GM18868 (cell line): Measurements from ENCODE around the gene BAHD1.

Source experiments
- ATAC-seq: cut with Tn5 transposase; IDR thresholded peaks from one replicate; pipeline ENCODE4 v1.9.1; 2021; ENCODE audit warnings: mild to moderate bottlenecking, moderate library complexity; ENCODE audit not compliant: unreplicated experiment

The BAHD1 gene

DNA sequence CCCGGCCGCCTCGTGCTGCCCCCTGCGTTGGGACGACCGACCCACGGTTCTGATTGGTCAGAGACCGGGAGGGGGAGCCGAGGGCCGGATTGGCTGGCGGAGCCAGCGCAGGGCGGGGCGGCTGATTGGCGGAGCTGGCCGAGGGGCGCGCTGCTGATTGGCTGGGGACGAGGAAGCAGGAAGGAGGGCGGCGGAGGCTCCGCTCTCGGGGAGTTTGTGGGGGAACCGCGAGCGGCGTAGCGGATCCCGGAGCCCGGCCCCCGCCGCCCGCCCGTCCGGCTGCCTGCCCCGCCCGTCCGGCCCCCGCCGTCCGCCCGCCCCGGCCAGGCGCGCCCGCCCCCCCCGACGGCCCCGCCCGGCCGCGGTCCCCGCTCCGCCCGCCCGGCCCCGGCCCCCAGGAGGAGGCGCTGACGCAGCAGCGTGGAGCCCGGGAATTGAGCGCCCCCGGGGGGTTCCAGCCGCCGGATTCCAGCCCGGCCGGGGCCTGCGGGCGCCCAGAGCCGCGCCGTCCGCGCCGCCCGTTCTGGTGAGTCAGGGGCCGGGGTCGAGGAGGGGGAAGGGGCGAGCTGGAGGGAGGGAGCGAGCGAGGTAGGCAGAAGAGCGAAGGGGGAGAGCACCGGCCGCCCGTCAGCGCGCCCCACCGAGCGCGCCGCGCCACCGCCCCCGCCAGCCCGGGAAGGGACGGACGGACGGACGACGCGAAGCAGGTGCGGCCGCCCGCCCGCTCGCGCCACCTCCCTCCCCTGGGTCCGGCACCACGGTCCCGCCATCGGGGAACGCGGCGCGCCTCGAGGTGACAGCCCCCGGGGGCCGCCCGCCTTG lies at the start of gene BAHD1:
Gene BAHD1, plus strand, starts transcription at position 211 of the 822 bp plus-strand sequence. CDS start 17,512 bp downstream, outside the sequence.
- peak; percentile 91 for ATAC-seq

DNA sequence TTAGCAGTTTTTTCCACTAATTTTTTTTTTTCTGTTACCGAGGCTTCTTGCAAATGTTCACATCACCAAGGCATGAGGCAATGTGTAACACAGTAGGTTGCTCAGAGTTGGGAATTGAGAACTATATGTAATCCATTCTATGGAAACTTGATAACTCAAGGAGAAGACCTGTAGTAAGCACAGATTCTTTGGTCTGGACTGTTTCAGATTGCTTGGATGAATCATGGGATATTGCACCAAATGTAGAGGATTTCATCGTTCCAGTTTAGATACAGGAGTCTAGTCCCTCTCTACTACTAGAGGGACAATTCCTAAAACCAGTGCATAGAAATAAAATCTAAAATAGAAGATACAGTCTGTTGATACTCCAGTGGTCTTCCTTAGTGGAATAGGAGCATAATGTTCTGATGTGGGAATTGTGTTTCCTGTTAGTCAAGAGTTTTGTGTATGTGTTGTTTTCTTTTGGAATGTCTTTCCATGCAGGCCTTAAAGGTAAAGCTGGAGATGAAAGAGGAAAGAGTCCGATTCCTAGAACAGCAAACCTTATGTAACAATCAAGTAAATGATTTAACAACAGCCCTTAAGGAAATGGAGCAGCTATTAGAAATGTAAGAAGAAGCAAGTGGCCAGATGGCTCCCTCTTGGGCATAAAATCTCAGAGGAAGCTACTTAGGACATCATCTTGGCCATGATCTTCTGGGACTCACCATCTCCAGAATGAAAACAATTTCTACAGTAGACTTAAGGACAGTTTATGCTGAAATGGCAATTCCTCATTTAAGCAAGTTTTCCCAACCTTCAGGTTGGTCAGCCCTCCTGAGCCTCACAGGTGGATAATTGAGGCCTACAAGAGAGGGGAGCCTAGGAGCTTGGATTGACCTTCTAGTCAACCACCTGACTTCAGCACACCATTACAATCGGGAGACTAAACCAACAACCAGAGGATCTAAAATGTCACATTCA lies 47.5 kb upstream of the BAHD1 start:
- no peak for ATAC-seq

DNA sequence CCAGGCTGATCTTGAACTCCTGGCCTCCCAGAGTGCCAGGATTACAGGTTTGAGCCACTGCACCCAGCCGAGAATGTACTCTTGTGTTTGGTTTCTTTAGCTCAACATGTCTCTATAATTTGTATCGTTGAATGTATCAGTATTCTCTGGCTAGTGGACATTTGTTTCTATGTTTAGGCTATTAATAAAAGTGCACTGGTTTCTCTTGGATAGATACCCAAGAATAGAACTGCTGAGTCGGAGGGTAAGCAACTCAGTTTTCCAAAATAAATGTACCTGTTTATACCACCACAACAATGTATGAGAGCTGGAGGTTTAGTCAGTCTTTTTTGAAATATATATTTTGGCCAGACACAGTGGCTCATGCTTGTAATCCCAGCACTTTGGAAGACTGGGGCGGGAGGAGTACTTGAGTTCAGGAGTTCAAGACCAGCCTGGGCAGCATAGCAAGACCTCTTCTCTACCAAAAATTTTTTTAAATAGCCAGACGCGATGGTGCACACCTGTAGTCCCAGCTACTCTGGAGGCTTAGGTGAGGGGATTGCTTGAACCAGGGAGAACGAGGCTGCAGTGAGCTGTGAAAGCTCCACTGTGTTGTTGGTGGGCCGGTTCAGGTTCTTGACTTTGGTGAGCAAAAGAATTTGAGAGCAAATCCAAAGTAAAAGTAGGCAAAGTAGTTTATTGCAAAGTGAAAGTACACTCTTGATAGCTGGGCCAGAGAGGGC lies 42.9 kb upstream of the BAHD1 start:
- ATAC-seq: no peak

DNA sequence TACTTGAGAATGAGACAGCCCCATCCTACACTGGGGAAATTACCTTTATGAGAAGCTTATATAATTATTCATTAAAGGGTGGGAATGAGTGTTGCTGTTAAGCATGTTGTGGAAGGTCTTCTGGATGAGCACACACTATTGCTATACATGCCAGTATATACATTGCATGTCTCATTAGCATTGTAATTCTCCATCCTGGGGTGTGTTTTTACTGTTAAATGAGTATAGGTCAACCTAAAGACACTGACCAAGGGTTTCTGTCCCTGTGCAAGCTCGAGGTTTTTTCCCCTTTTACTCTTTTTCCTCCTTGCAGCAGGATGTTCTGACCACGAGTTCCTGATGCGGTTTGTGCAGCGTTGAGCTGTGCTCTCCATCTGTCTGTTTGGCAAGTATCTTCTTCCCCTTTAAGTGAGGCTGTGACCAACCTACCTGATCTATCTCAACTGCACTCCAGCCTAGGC lies 42.3 kb upstream of the BAHD1 start:
- ATAC-seq: peak; percentile 70

DNA sequence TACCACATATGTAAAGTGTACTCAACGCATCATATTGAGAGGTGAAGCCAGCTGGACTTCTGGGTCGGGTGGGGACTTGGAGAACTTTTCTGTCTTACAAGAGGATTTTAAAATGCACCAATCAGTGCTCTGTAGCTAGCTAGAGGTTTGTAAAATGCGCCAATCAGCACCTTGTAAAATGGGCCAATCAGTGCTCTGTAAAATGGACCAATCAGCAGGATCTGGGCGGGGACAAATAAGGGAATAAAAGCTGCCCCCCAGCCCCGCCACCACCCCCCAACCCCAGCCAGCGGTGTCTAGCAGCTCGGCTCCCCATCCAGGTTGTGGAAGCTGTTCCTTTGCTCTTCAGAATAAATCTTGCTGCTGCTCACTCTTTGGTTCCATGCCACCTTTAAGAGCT lies 41.4 kb upstream of the BAHD1 start:
- ATAC-seq: no peak

DNA sequence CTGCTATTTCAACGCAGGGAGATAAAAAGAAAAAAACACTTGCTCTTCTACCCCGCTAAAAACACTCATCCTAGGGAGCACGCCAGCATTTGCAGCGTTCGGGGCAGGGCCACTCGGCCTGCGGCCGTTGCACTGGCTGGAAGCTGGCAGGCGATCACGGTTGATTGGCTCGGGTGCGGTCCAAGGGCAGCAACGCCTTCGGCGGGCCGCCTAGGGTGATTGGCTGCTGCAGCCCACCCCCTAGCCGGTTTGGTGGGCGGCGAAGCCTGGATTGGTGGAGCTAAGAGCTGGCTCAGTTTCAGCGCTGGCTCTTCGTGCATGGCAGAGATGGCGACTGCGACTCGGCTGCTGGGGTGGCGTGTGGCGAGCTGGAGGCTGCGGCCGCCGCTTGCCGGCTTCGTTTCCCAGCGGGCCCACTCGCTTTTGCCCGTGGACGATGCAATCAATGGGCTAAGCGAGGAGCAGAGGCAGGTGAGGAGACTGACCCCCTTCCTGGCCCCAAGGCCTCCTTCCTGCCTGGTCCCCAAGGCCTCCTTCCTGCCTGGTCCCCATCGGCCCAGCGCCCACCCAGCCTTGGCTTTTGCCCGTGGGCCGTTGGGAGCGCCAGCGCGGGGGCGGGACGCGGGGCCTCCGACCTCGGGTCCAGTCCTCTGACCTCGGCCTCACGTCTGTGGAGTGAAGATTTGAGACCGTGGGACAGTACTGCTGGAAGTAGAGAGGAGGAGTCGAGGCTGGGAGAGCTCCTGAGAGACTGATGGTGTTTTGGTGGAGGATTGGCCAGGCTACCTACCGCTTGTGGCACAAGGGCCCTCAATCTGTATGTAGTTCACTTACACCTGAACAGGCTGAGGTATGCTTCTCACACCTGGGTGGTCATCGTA lies 35.0 kb upstream of the BAHD1 start, which contains the start of gene IVD:
Gene IVD, plus strand, starts transcription at position 295 of the 881 bp plus-strand sequence. Its CDS starts 33 bp downstream, at position 328.
- peak; percentile 90 for ATAC-seq

DNA sequence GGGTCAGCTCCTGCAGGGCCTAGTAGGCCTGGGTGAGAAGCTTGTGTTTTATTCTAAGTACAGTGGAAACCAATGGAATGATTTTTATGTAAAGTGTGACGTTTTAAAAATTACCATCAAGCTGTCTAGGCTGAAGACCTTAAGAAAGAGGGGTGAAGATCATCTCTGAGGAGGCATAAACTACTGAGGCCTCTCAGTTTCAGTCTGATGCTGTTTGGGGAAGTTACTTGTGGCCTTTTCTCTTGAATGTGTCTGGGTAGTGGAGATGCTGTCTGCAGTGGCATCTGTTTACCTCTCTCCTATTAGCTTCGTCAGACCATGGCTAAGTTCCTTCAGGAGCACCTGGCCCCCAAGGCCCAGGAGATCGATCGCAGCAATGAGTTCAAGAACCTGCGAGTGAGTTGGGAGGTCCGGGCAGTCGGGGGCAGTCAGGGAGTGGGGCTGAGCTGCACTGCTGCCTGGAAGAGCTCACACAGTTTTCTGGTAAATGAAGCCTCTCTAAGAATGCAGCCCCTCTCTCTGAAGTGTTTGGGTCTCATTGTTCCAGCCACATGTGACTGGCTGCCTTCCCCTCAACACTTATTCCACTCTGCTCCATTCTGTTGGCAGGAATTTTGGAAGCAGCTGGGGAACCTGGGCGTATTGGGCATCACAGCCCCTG lies 33.3 kb upstream of the BAHD1 start:
- peak; percentile 37 for ATAC-seq

DNA sequence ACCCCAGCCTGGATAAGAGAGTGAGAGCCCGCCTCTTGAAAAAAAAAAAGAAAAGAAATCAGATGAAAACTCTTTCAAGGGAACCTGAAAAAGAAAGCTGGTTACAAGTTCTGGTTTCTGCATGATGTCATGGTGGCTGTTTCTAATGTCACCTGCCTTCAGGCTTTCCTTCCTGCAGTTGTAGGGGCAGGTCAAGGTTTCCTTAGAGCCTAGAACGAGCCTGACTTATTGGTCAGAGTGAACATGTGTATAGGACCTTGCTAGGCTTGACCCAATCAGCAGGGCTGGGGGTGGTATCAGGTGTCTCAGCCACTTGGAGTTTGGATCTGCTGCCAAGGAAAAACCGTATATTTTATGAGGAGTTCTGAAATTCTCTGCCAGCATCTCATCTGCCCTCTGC lies 31.4 kb upstream of the BAHD1 start:
- ATAC-seq: no peak

DNA sequence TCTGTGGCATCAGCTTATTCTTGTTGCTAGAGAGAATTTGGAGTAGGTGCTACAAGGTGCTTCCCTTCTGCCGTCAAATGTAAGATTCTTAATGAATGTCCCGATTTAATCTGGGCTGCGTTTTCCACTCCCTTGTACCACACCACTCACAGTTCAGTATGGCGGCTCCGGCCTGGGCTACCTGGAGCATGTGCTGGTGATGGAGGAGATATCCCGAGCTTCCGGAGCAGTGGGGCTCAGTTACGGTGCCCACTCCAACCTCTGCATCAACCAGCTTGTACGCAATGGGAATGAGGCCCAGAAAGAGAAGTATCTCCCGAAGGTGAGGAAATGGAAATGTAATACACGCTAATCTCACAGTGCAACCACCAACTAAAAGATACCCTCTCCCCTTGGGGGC lies 30.3 kb upstream of the BAHD1 start:
- no peak for ATAC-seq

DNA sequence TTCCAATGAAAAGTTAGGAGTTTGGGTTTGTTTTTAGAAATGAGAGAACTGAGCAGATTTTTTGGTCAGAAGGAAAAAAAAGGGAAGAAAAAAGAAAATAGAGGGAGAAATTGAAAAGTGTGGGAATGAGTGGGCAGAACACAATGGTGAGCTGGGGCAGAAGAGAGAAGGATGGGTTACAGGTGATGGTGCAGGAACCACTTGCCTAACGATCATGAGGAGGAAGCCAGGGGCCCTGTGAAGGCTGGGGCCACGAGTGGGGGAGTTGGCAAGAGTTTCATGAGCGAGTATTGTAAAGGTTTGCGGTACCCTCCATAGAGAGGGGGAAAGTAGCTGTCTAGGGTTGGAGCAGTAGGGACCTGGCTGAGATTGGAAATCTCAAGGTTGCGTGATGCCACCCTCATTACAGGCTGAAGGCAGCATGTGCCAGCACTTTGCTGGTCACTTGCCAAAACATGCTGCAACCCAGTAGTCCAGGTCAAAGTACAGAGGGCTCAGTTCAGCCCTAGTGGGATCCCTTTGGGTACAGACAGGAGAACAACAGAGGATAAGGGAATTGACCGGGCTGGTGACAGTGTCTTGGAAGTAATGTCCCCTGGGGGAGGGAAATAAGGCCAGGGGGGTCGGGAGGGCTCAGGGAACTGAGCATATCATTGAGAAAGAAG lies 28.5 kb upstream of the BAHD1 start:
- no peak for ATAC-seq

DNA sequence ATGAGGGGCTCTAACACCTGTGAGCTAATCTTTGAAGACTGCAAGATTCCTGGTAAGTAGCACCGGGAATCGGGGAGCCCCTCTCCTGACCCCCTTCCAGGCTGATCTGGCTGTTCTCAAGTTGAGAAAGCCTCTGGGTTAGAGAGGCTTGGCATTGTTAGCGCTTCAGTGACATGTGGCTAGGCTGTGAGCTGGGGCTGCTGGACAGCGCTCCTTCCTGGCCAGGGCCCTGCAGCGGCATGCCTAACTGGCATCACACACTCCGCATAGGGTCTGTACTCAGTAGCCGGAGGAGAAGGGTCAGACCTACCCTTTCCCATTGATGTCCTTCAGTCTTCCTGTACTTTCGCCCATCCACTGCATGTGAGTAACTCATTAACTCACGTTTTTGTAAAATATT lies 27.7 kb upstream of the BAHD1 start:
- no peak for ATAC-seq

DNA sequence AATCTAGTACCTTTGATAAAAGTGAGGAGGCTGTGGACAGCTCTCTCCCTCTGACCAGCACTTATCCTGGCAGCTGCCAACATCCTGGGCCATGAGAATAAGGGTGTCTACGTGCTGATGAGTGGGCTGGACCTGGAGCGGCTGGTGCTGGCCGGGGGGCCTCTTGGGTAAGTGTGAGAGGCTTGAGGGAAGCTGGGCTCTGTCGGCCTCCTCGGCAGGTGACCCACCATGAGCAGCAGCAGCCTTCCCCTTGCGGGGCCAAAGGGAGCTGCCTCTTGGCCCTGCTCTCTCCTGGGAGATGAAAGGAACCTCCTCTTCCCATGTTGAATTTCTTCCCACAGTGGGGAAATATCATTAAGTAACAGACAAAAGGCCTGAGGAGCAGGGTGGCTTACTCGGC lies 25.9 kb upstream of the BAHD1 start:
- no peak for ATAC-seq

DNA sequence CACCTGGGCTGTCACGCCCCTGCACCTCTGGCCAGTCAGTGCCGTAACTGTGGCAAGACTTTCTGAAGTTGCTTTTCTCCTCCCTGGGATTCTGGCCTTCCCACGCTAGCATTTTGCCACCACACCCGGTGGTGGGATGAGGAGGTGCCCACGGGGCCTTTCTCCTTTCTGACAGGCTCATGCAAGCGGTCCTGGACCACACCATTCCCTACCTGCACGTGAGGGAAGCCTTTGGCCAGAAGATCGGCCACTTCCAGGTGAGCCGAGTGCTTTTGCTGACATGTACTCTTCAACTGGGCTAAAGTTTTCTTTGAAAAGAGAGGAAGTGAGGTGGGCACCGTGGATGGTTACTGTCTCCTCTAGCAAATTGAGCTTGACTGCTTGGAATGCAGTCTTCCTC lies 25.5 kb upstream of the BAHD1 start:
- no peak for ATAC-seq

DNA sequence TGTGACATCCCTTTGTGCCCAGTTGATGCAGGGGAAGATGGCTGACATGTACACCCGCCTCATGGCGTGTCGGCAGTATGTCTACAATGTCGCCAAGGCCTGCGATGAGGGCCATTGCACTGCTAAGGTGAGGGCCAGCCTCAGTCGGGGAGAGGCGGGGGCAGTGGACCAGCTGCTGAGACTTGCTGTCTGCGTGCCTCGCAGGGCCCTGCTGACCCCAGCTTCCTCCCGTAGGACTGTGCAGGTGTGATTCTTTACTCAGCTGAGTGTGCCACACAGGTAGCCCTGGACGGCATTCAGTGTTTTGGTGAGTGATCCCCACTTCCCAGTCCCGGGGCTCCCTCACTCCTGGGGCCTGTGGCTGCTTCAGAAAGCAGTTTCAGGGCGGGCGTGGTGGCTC lies 24.7 kb upstream of the BAHD1 start:
- no peak for ATAC-seq

DNA sequence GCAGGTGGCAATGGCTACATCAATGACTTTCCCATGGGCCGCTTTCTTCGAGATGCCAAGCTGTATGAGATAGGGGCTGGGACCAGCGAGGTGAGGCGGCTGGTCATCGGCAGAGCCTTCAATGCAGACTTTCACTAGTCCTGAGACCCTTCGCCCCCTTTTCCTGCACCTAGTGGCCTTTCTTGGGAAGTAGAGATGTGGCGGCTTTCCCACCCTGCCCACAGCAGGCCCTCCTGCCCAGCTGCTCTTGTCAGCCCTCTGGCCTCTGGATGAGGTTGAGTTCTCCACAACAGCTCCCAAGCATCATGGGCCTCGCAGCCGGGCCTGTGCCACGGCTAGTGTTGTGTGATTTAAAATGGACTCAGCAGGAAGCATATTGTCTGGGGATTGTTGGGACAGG lies 22.6 kb upstream of the BAHD1 start:
- no peak for ATAC-seq

DNA sequence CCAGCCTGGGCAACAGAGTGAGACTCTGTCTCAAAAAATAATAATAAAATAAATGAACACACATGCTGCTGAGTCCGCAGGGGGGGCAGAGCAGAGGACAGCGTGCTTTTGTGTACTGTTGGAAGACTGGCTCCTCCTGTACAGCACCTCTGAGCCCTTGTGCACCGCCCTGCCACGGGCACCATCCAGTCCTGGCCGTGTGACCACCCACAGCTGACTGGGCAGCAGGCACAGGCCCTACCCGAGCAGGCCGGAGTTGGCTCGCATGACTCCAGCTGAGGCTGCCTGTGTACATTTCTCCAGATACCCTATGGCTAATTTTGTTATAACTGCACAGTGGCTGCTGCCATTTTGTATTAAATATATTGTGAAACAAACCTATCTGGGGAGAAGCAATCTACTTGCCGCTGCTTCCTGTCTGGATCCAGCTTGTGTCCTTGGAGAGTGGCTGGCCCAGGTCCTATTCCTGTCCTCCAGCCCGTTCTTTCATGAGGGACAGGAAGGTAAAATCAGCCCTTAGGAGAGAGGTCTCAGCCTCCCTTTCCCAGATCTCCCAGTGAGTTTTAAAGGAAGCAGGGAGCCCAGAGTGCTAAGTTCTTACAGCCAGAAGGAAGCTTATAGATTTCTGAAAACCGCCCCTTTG lies 20.6 kb upstream of the BAHD1 start:
- ATAC-seq: no peak

DNA sequence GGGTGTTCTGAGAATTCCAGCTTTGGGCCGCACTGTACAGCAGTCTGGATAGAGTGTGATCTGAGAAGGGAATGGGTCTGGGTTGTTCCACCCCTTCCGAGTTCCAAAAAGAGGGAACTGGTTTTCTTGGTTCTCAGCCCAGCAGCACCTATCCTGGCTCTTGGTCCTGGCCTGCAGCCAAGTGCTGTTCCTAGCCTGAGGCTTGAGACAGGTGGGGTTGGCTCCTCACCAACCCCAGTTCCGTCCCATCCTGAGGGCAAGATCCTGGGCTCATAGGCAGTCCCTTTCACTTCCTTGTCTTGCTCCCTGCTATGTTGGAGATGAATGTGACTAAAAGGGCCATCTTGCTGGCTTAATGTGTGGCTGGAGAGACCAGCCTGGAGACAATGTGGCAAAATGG lies 20.0 kb upstream of the BAHD1 start:
- no peak for ATAC-seq
